A673 (cell line): ENCODE results near the gene GSG1. TPM values are rescaled to one million over a fixed set of nuclear protein-coding genes. Genes with fewer than 3 reads are reported as not detected.

Source experiments
- BruUV-seq: library from RNA; stranded (reverse); fragments of 400-500 nt; replicated peaks from 2 replicates; lab custom pipeline; 2021; lab: Mats Ljungman, UMichigan
- CTCF ChIA-PET: fragments of 300-600 bp; sonication (Branson Sonifier 250); formaldehyde crosslinking; loops from one replicate; lab custom pipeline; 2022; ENCODE audit warnings: antibody characterized with exemption; lab: Charles Lee
- POLR2A ChIA-PET: fragments of 300-600 bp; sonication (Branson Sonifier 250); formaldehyde crosslinking; loops from one replicate; lab custom pipeline; 2022; ENCODE audit warnings: antibody characterized with exemption; ENCODE audit not compliant: low non-redundant PET; lab: Charles Lee
- DNase-seq: peaks from one replicate; pipeline ENCODE4 v3.0.0-alpha.2; 2015; ENCODE audit warnings: low spot score
- H3K27ac ChIP-seq: fragments of 200-600 bp; sonication (generic); 2 replicates; pipeline ENCODE4 v1.5.1; 2016; ENCODE audit warnings: mixed run types, low read depth, mild to moderate bottlenecking, mixed read lengths, antibody characterized with exemption, low read length; ENCODE audit not compliant: poor library complexity, severe bottlenecking
- H3K27me3 ChIP-seq: fragments of 200-600 bp; sonication (generic); replicated peaks from 2 replicates; pipeline ENCODE4 v1.6.1; 2017; ENCODE audit warnings: mixed run types, low read depth, mild to moderate bottlenecking, mixed read lengths, antibody characterized with exemption, low read length; ENCODE audit not compliant: insufficient read depth, poor library complexity
- H3K36me3 ChIP-seq: fragments of 200-600 bp; sonication (generic); 2 replicates; pipeline ENCODE4 v1.6.1; 2016; ENCODE audit warnings: mixed run types, mild to moderate bottlenecking, mixed read lengths, antibody characterized with exemption, low read length; ENCODE audit not compliant: insufficient read depth, poor library complexity, severe bottlenecking
- H3K4me1 ChIP-seq: fragments of 200-600 bp; sonication (generic); 2 replicates; pipeline ENCODE4 v1.6.1; 2017; ENCODE audit warnings: mixed run types, mild to moderate bottlenecking, mixed read lengths, antibody characterized with exemption, low read length; ENCODE audit not compliant: insufficient read depth, poor library complexity, severe bottlenecking
- H3K4me3 ChIP-seq: fragments of 200-600 bp; sonication (generic); 2 replicates; pipeline ENCODE4 v1.5.1; 2016; ENCODE audit warnings: low read depth, mixed run types, mild to moderate bottlenecking, mixed read lengths, low read length; ENCODE audit not compliant: poor library complexity, severe bottlenecking
- H3K9me3 ChIP-seq: fragments of 200-600 bp; sonication (generic); 2 replicates; pipeline ENCODE4 v1.6.1; 2016; ENCODE audit warnings: mixed run types, low read depth, mild to moderate bottlenecking, mixed read lengths, antibody characterized with exemption, low read length; ENCODE audit not compliant: poor library complexity, severe bottlenecking
- CTCF ChIP-seq: fragments of 300-800, 200-600 bp; sonication (generic); conservative IDR thresholded peaks from 2 replicates; pipeline ENCODE4 v1.5.1; 2017; ENCODE audit warnings: low read depth, mild to moderate bottlenecking, antibody characterized with exemption, low read length, moderate library complexity, mixed read lengths
- EZH2 ChIP-seq: fragments of 200-600 bp; sonication (generic); IDR thresholded peaks from 2 replicates; pipeline ENCODE4 v1.6.1; 2017; ENCODE audit warnings: borderline replicate concordance, low read depth, mild to moderate bottlenecking, mixed read lengths, antibody characterized with exemption, low read length; ENCODE audit not compliant: poor library complexity, severe bottlenecking
- intact Hi-C: fragments of 100-400 bp; cut with micrococcal nuclease; formaldehyde crosslinking; loops from one replicate; pipeline ENCODE4 v1.10.0; 2022; ENCODE audit not compliant: unreplicated experiment
- total RNA-seq: library from RNA; stranded (reverse); gene quantifications from 2 replicates; pipeline ENCODE4 v1.2.3, GENCODE V29; 2021

The GSG1 gene
- total RNA-seq, 1 experiment from 2014 or later, result 0.24 TPM

- Histone ChIP-seq H3K9me3 (no peaks in the 10 kb centered on the region), H3K27ac (no peak overlapping the region), H3K36me3 (no peaks in the 10 kb centered on the region), H3K27me3 (no peaks in the 10 kb centered on the region), H3K4me1 (peaks cover 7% of the 10 kb centered on the region), H3K4me3 (no peak overlapping the region)
- POLR2A ChIA-PET, result no interaction called here
- CTCF ChIA-PET, result no interaction called here
- BruUV-seq, result no TSS peak
- DNase-seq, result no peak
- intact Hi-C loops, result no loop called here
- TF ChIP-seq EZH2, result no peak
- TF ChIP-seq CTCF, result no peak
Observed at GRCh38 chr12:13041224-13041623, 62.2 kb downstream of the GSG1 start.

- BruUV-seq, result no TSS peak
- intact Hi-C loops, result no loop called here
- DNase-seq, result no peak
- Histone ChIP-seq H3K27me3 (no peaks in the 10 kb centered on the region), H3K36me3 (no peaks in the 10 kb centered on the region), H3K27ac (no peak overlapping the region), H3K4me1 (no peaks in the 10 kb centered on the region), H3K4me3 (no peak overlapping the region), H3K9me3 (no peaks in the 10 kb centered on the region)
- POLR2A ChIA-PET, result no interaction called here
- CTCF ChIA-PET, result no interaction called here
- TF ChIP-seq EZH2 (no peak), CTCF (no peak)
Observed at GRCh38 chr12:13039328-13039956, 64.0 kb downstream of the GSG1 start.

- H3K27me3 ChIP-seq, result no peaks in the 10 kb centered on the region
- intact Hi-C loops, result no loop called here
- H3K36me3 ChIP-seq, result no peaks in the 10 kb centered on the region
- TF ChIP-seq EZH2, result no peak
- TF ChIP-seq CTCF, result no peak
- H3K4me1 ChIP-seq, result no peaks in the 10 kb centered on the region
- no peaks in the 10 kb centered on the region for H3K9me3 ChIP-seq
- POLR2A ChIA-PET, result no interaction called here
- CTCF ChIA-PET, result no interaction called here
- H3K4me3 ChIP-seq, result no peak overlapping the region
- no peak for DNase-seq
- no peak overlapping the region for H3K27ac ChIP-seq
- BruUV-seq, result no TSS peak
Observed at GRCh38 chr12:13038491-13039161, 64.8 kb downstream of the GSG1 start.
